Stimulated activated naive B cell treated with anti-CD40 and anti-IgM and Interleukin-4, amounts not matched to agents 10 μg/mL and 1 μg/mL and 100 μg/mL, for 72 hours (primary cell): ENCODE results near the gene PARP14.
"Not testable (repeated sequence)": the region's sequence is repeated elsewhere in the genome, so short reads cannot be mapped to it uniquely, and the experiment has no call there.

ENCODE experiments used
- ATAC-seq, 2 donors: fragments of 150-1000 bp; cut with Tn5 transposase; replicated peaks; 2 replicates each; pipeline ENCODE4 v1.10.0; 2021; ENCODE audit warnings: moderate library complexity in 1 of 2
- DNase-seq: peaks from one replicate; pipeline ENCODE4 v3.0.0; 2021
- H3K27ac Mint-ChIP-seq: one replicate; pipeline ENCODE4 v1.8.0; 2022; ENCODE audit warnings: mild to moderate bottlenecking, mixed read lengths
- H3K27me3 Mint-ChIP-seq, 2 donors: one replicate each; pipeline ENCODE4 v1.8.0; 2022; ENCODE audit warnings: mixed read lengths in 2 of 2
- H3K36me3 Mint-ChIP-seq, 2 donors: one replicate each; pipeline ENCODE4 v1.8.0; 2022; ENCODE audit warnings: mixed read lengths in 2 of 2, mild to moderate bottlenecking in 1 of 2
- H3K4me1 Mint-ChIP-seq, 2 donors: one replicate each; pipeline ENCODE4 v1.8.0; 2022; ENCODE audit warnings: mixed read lengths in 2 of 2, mild to moderate bottlenecking in 1 of 2
- H3K4me3 Mint-ChIP-seq, 2 donors: one replicate each; pipeline ENCODE4 v1.8.0; 2022; ENCODE audit warnings: mild to moderate bottlenecking in 2 of 2, mixed read lengths in 2 of 2, moderate library complexity in 1 of 2
- H3K9me3 Mint-ChIP-seq, 2 donors: one replicate each; pipeline ENCODE4 v1.8.0; 2022; ENCODE audit warnings: mixed read lengths in 2 of 2, mild to moderate bottlenecking in 1 of 2

The PARP14 gene

GRCh38 chr3:122688996-122689395 is 8.4 kb downstream of the PARP14 start:
- H3K27me3 Mint-ChIP-seq = no peaks in the 10 kb centered on the region
- peaks cover 43 to 46% of the 10 kb centered on the region in 2 donors for H3K4me1 Mint-ChIP-seq
- H3K9me3 Mint-ChIP-seq = no peaks in the 10 kb centered on the region
- no peak overlapping the region for H3K27ac Mint-ChIP-seq
- H3K36me3 Mint-ChIP-seq = peaks cover 41 to 60% of the 10 kb centered on the region in 2 donors
- ATAC-seq = peak; percentile 72 to 83
- H3K4me3 Mint-ChIP-seq = no peak overlapping the region
- no peak for DNase-seq

- H3K9me3 Mint-ChIP-seq = no peaks in the 10 kb centered on the region
- H3K4me3 Mint-ChIP-seq = peak overlapping the region in 1 of 2 donors; percentile 0
- H3K27ac Mint-ChIP-seq = no peak overlapping the region
- peaks cover 43 to 44% of the 10 kb centered on the region in 2 donors for H3K4me1 Mint-ChIP-seq
- peaks cover 45 to 60% of the 10 kb centered on the region in 2 donors for H3K36me3 Mint-ChIP-seq
- DNase-seq (no peak), ATAC-seq (no peak)
- no peaks in the 10 kb centered on the region for H3K27me3 Mint-ChIP-seq
Measured at GRCh38 chr3:122689587-122689986, 8.9 kb downstream of the PARP14 start.

- H3K36me3 Mint-ChIP-seq = peaks cover 46 to 62% of the 10 kb centered on the region in 2 donors
- ATAC-seq (no peak), DNase-seq (no peak)
- no peaks in the 10 kb centered on the region for H3K9me3 Mint-ChIP-seq
- H3K27ac Mint-ChIP-seq = no peak overlapping the region
- peaks cover 43 to 48% of the 10 kb centered on the region in 2 donors for H3K4me1 Mint-ChIP-seq
- H3K4me3 Mint-ChIP-seq = peak overlapping the region in 1 of 2 donors; percentile 0
- H3K27me3 Mint-ChIP-seq = no peaks in the 10 kb centered on the region
Measured at GRCh38 chr3:122690096-122690495, 9.5 kb downstream of the PARP14 start.

GRCh38 chr3:122691195-122691594 is 10.6 kb downstream of the PARP14 start:
- H3K4me3 Mint-ChIP-seq = no peak overlapping the region
- no peaks in the 10 kb centered on the region for H3K9me3 Mint-ChIP-seq
- peaks cover 45 to 49% of the 10 kb centered on the region in 2 donors for H3K4me1 Mint-ChIP-seq
- peak overlapping the region; percentile 4 for H3K27ac Mint-ChIP-seq
- peak; percentile 77 to 86 for ATAC-seq
- peaks cover 44 to 64% of the 10 kb centered on the region in 2 donors for H3K36me3 Mint-ChIP-seq
- DNase-seq = peak; percentile 16
- H3K27me3 Mint-ChIP-seq = no peaks in the 10 kb centered on the region

- Mint-ChIP-seq H3K27ac (peak overlapping the region; percentile 37), H3K4me3 (no peak overlapping the region), H3K9me3 (no peaks in the 10 kb centered on the region), H3K36me3 (peaks cover 38 to 62% of the 10 kb centered on the region in 2 donors), H3K4me1 (peaks cover 48 to 51% of the 10 kb centered on the region in 2 donors), H3K27me3 (no peaks in the 10 kb centered on the region)
- ATAC-seq (no peak), DNase-seq (no peak)
Measured at GRCh38 chr3:122692674-122693073, 12.0 kb downstream of the PARP14 start.

GRCh38 chr3:122694966-122695365 is 14.3 kb downstream of the PARP14 start:
- H3K27ac Mint-ChIP-seq = peak overlapping the region; percentile 63
- H3K27me3 Mint-ChIP-seq = no peaks in the 10 kb centered on the region
- peak overlapping the region in 1 of 2 donors; percentile 12 for H3K4me3 Mint-ChIP-seq
- H3K4me1 Mint-ChIP-seq = peaks cover 47 to 69% of the 10 kb centered on the region in 2 donors
- peaks cover 37 to 59% of the 10 kb centered on the region in 2 donors for H3K36me3 Mint-ChIP-seq
- peak; percentile 70 to 71 for ATAC-seq
- peak; percentile 56 for DNase-seq
- H3K9me3 Mint-ChIP-seq = no peaks in the 10 kb centered on the region

- no peak overlapping the region for H3K4me3 Mint-ChIP-seq
- H3K9me3 Mint-ChIP-seq = no peaks in the 10 kb centered on the region
- no peak for DNase-seq
- no peak for ATAC-seq
- H3K27ac Mint-ChIP-seq = peak overlapping the region; percentile 75
- H3K36me3 Mint-ChIP-seq = peaks cover 42 to 68% of the 10 kb centered on the region in 2 donors
- no peaks in the 10 kb centered on the region for H3K27me3 Mint-ChIP-seq
- peaks cover 49 to 74% of the 10 kb centered on the region in 2 donors for H3K4me1 Mint-ChIP-seq
Measured at GRCh38 chr3:122695927-122696561, 15.4 kb downstream of the PARP14 start.

GRCh38 chr3:122697952-122698620 is 17.4 kb downstream of the PARP14 start:
- ATAC-seq = peak; percentile 97 to 99
- Mint-ChIP-seq H3K4me1 (peaks cover 45 to 81% of the 10 kb centered on the region in 2 donors), H3K27ac (peak overlapping the region; percentile 72), H3K36me3 (peaks cover 48 to 73% of the 10 kb centered on the region in 2 donors), H3K4me3 (peak overlapping the region in 1 of 2 donors; percentile 0), H3K27me3 (no peaks in the 10 kb centered on the region), H3K9me3 (peaks cover 2 to 4% of the 10 kb centered on the region in 2 donors)
- DNase-seq = peak; percentile 71

GRCh38 chr3:122700193-122700592 is 19.6 kb downstream of the PARP14 start:
- Mint-ChIP-seq H3K4me1 (peaks cover 38 to 75% of the 10 kb centered on the region in 2 donors), H3K27ac (peak overlapping the region; percentile 75), H3K36me3 (peaks cover 44 to 66% of the 10 kb centered on the region in 2 donors), H3K9me3 (peaks cover 2 to 4% of the 10 kb centered on the region in 2 donors), H3K4me3 (no peak overlapping the region), H3K27me3 (no peaks in the 10 kb centered on the region)
- DNase-seq (no peak), ATAC-seq (no peak)

GRCh38 chr3:122705379-122705778 is 24.7 kb downstream of the PARP14 start:
- H3K27me3 Mint-ChIP-seq = no peaks in the 10 kb centered on the region
- ATAC-seq (no peak), DNase-seq (no peak)
- H3K4me3 Mint-ChIP-seq = no peak overlapping the region
- H3K36me3 Mint-ChIP-seq = peaks cover 57 to 77% of the 10 kb centered on the region in 2 donors
- no peak overlapping the region for H3K27ac Mint-ChIP-seq
- H3K4me1 Mint-ChIP-seq = peaks cover 29 to 53% of the 10 kb centered on the region in 2 donors
- peaks cover 4% of the 10 kb centered on the region in 2 donors for H3K9me3 Mint-ChIP-seq

GRCh38 chr3:122710616-122711251 is 30.1 kb downstream of the PARP14 start:
- not testable (repeated sequence) for H3K27me3 Mint-ChIP-seq, H3K4me3 Mint-ChIP-seq, DNase-seq, H3K9me3 Mint-ChIP-seq, H3K27ac Mint-ChIP-seq, ATAC-seq
- Mint-ChIP-seq H3K36me3 (peaks cover 68 to 85% of the 10 kb centered on the region in 2 donors), H3K4me1 (peaks cover 21 to 33% of the 10 kb centered on the region in 2 donors)

GRCh38 chr3:122714273-122714672 is 33.6 kb downstream of the PARP14 start:
- ATAC-seq (no peak), DNase-seq (no peak)
- no peak overlapping the region for H3K27ac Mint-ChIP-seq
- H3K4me1 Mint-ChIP-seq = peaks cover 21 to 36% of the 10 kb centered on the region in 2 donors
- H3K9me3 Mint-ChIP-seq = peaks cover 0 to 2% of the 10 kb centered on the region in 2 donors
- no peak overlapping the region for H3K4me3 Mint-ChIP-seq
- H3K36me3 Mint-ChIP-seq = peaks cover 69 to 80% of the 10 kb centered on the region in 2 donors
- no peaks in the 10 kb centered on the region for H3K27me3 Mint-ChIP-seq

- H3K27ac Mint-ChIP-seq = peak overlapping the region; percentile 28
Measured at GRCh38 chr3:122716667-122717066, 36.0 kb downstream of the PARP14 start.

GRCh38 chr3:122719273-122719921 is 38.8 kb downstream of the PARP14 start:
- peaks cover 53 to 75% of the 10 kb centered on the region in 2 donors for H3K36me3 Mint-ChIP-seq
- no peak overlapping the region for H3K4me3 Mint-ChIP-seq
- no peaks in the 10 kb centered on the region for H3K27me3 Mint-ChIP-seq
- DNase-seq (no peak), ATAC-seq (no peak)
- H3K4me1 Mint-ChIP-seq = peaks cover 19 to 28% of the 10 kb centered on the region in 2 donors
- no peaks in the 10 kb centered on the region for H3K9me3 Mint-ChIP-seq
- H3K27ac Mint-ChIP-seq = no peak overlapping the region

More at GRCh38 chr3:122716667-122717066, 36.0 kb downstream of the PARP14 start:
- H3K36me3 Mint-ChIP-seq = peaks cover 58 to 76% of the 10 kb centered on the region in 2 donors
- H3K9me3 Mint-ChIP-seq = no peaks in the 10 kb centered on the region
- ATAC-seq (no peak), DNase-seq (no peak)
- H3K27me3 Mint-ChIP-seq = no peaks in the 10 kb centered on the region
- H3K4me3 Mint-ChIP-seq = no peak overlapping the region
- H3K4me1 Mint-ChIP-seq = peaks cover 23 to 31% of the 10 kb centered on the region in 2 donors
